ENCODE data around the gene GMCL2.
"Not testable (repeated sequence)": the region's sequence is repeated elsewhere in the genome, so short reads cannot be mapped to it uniquely, and the experiment has no call there.

Gene GMCL2

DNA sequence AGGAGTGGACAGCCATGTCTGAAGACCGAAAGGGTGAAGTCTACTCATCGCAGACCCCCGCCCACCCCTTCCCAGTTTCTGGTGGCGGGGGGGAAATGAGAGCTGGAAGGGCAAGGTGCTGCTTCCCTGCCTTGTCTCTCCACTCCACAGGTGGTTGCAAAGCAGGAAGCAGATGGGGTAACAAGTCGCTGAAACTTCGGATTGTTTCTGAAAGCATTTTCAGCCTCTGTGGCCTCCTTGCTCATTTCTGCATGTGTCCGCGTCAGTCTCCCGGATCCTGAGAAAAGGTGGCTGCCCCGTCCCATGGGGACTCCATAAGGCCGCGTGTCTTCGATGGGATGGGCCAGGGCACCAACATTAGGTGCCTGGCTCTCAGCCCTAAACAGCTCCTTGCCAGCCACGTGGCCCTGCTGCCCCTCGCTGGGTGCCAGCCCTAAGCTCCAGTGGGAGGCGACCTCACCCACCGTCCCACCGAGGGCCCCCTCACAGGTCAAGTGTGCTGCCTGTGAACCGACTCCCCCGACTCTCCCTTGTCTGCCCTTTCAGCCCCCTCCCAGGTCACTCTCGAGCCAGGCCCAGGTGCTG is 44.5 kb upstream of the GMCL2 start:
- Histone ChIP-seq H3K27me3 (no peaks in the 10 kb centered on the region), H3K4me1 (peaks cover 52% of the 10 kb centered on the region), H3K36me3 (peaks cover 47% of the 10 kb centered on the region), H3K27ac (peak overlapping the region; percentile 95), H3K9ac (peak overlapping the region; percentile 93), H3K4me3 (peak overlapping the region; percentile 94), H3K9me3 (no peaks in the 10 kb centered on the region), H4K20me1 (peaks cover 53% of the 10 kb centered on the region), H3K4me2 (peak overlapping the region; percentile 99)
- no peak for TF ChIP-seq Cebpa-rat (IDR thresholded peaks at IDR 0.05)

DNA sequence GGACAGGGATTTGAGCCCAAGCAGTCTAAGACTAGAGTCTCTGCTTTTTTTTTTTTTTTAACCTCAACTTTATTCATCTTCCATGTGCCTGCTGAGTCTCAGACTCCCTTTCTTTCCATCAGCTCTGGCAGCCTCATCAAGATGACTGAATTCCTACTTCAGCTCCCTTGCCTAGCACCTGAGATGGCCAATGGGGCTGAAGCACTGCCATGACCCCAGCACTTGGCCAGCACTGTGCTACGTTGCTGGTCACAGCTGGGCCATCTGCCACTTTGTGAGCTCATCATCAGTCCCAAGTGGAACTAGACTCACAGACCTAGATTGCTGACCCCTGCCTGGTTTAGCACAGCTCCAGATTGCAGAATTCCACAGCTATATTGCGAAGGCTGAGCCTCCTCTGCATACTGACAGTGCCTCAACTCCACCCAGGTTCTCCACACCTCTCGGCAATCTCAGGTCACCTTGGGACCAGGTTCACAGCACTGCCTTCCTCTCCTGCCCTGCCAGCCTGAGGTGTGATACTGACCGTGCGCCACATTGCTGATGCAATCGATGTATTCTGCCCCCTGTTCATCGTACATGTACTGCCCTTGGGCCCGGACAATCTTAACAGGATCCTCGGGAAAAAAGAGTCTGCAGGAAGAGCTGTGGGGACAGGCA is 43.8 kb upstream of the GMCL2 start:
- Histone ChIP-seq H3K4me1 (peaks cover 46% of the 10 kb centered on the region), H3K27ac (peak overlapping the region; percentile 95), H3K36me3 (peaks cover 53% of the 10 kb centered on the region), H3K9ac (peak overlapping the region; percentile 93), H3K4me3 (peak overlapping the region; percentile 94), H3K9me3 (no peaks in the 10 kb centered on the region), H3K27me3 (no peaks in the 10 kb centered on the region), H3K4me2 (peak overlapping the region; percentile 99), H4K20me1 (peaks cover 53% of the 10 kb centered on the region)
- TF ChIP-seq Cebpa-rat (IDR thresholded peaks at IDR 0.05) = no peak

DNA sequence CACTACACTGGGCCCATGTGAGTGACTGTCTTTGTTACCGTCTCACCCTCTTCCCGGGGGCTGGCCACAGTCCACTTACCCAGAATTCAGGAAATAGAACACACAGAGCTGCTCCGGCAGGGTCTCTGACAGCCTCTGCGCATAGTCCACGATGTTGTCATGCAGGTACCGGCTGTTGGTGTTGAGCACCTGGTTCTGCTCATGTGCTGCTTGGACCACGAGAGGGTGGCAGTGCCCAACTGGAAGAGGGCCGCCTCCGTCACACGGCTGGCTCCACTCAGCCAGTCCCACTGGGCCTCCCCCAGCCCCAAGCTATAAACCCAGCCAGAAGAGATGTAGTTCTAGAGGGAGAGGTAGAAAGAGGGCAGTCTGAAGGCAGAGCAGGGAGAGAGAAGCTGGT is 42.7 kb upstream of the GMCL2 start:
- Histone ChIP-seq H4K20me1 (peaks cover 63% of the 10 kb centered on the region), H3K4me2 (no peak overlapping the region), H3K27me3 (no peaks in the 10 kb centered on the region), H3K9me3 (no peaks in the 10 kb centered on the region), H3K9ac (no peak overlapping the region), H3K27ac (no peak overlapping the region), H3K4me3 (no peak overlapping the region), H3K4me1 (peaks cover 39% of the 10 kb centered on the region), H3K36me3 (peaks cover 64% of the 10 kb centered on the region)
- no peak for TF ChIP-seq Cebpa-rat (IDR thresholded peaks at IDR 0.05)

DNA sequence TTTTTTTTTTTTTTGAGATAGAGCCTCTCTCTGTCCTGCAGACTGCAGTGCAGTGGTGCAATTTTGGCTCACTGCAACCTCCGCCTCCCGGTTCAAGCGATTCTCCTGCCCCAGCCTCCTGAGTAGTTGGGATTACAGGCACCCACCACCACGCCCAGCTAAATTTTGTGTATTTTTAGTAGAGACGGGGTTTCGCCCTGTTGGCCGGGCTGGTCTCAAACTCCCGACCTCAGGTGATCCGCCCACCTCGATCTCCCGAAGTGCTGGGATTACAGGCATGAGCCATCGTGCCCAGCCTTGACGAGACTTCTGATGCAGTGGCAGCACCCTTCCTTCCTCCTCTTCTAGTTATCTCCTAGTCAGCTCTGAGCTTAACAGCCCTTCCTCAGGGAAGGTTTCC is 41.9 kb upstream of the GMCL2 start:
- not testable (repeated sequence) for H3K27ac ChIP-seq, H3K4me3 ChIP-seq, H3K9ac ChIP-seq, H3K4me2 ChIP-seq, H3K9me3 ChIP-seq, H3K27me3 ChIP-seq
- Histone ChIP-seq H3K36me3 (peaks cover 72% of the 10 kb centered on the region), H3K4me1 (peaks cover 31% of the 10 kb centered on the region), H4K20me1 (peaks cover 70% of the 10 kb centered on the region)

DNA sequence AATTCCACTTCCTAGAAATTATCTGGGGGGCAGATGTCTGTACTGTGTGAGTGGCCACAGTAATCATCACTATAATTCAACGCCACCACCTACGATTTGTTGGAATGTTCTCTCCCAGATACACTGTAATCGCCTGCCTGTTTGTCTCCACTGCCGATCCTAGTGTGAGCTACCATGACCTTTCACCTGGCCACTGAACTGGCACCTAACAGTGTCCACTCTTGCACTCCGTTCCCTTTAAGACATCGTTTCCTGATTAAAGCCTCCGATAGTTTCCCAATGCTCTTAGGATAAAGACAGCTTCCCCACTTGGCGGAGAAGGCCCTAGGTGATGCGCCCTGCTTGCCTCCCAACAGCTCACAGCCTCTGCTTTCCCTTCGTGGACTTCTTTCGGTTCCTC is 41.4 kb upstream of the GMCL2 start:
- Histone ChIP-seq H3K4me2 (no peak overlapping the region), H3K9ac (no peak overlapping the region), H3K4me1 (peaks cover 29% of the 10 kb centered on the region), H3K4me3 (no peak overlapping the region), H3K27ac (no peak overlapping the region), H4K20me1 (peaks cover 75% of the 10 kb centered on the region), H3K27me3 (no peaks in the 10 kb centered on the region), H3K36me3 (peaks cover 77% of the 10 kb centered on the region), H3K9me3 (no peaks in the 10 kb centered on the region)
- TF ChIP-seq Cebpa-rat (IDR thresholded peaks at IDR 0.05) = no peak

DNA sequence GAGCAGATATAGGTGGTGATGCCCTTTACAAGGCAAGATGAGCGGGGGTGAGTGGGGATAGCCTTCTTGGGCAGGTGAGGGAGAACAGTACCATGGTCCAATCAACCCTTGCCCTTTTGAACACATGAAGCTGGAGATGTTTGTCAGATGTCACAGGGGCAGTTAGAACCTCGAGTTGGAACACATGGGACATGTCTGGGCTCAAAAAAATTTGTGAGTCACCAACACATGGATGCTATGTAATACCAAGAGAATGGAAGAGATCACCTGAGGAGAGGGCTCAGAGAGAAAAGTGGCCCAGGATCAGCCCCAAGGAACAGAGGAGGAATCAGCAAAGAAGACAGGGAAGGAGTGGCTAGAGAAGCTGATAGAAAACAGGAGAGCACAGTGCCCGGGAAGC is 40.8 kb upstream of the GMCL2 start:
- no peak overlapping the region for H3K27ac ChIP-seq
- H3K9ac ChIP-seq = no peak overlapping the region
- TF ChIP-seq Cebpa-rat (IDR thresholded peaks at IDR 0.05) = no peak
- no peak overlapping the region for H3K4me3 ChIP-seq
- no peaks in the 10 kb centered on the region for H3K9me3 ChIP-seq
- H3K4me2 ChIP-seq = no peak overlapping the region
- peaks cover 24% of the 10 kb centered on the region for H3K4me1 ChIP-seq
- peaks cover 84% of the 10 kb centered on the region for H3K36me3 ChIP-seq
- peaks cover 82% of the 10 kb centered on the region for H4K20me1 ChIP-seq
- no peaks in the 10 kb centered on the region for H3K27me3 ChIP-seq

DNA sequence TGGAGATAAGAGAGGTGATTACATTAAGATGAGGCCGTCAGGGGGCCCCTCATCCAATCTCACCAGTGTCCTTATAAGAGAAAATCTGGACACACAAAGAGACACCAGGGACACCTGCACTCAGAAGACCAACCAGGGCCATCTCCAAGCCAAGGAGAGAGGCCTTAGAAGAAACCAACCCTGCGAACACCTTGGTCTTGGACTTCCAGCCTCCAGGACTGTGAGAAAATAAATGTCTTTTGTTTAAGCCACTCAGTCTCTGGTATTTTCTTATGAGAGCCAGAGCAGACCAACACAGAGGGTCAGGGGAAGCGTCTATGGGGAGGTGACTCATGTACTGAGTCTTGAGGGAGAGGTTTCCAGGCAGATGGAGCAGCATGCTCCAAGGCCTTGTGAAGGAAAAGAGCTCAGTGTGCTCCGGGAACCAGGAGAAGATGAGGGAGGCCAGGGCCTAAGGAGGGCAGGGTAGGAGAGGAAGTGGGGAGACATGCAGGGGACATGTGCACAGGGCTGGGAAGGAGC is 40.0 kb upstream of the GMCL2 start:
- H3K9ac ChIP-seq = no peak overlapping the region
- H3K4me3 ChIP-seq = no peak overlapping the region
- H3K36me3 ChIP-seq = peaks cover 91% of the 10 kb centered on the region

DNA sequence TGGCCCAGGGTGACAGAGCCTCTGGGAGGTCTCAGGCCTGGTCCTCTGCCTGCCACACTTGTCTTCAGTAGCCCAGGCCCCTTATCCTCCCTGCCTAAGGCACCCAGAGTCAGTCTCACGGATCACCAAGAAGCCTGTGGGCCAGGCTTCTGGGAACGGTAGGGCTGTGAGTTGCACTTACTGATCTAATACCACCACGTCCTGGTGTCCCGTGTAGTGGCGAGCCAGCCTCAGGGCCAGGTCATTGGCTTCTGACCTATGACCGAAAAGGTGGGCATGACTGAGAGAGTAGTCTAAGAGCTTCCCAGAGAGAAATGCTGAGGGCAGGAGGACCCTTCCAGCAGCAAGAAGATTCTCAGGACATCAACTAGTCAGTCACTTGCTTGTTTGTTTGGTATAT is 38.0 kb upstream of the GMCL2 start:
- Histone ChIP-seq H3K9me3 (no peaks in the 10 kb centered on the region), H3K27me3 (no peaks in the 10 kb centered on the region), H3K9ac (no peak overlapping the region), H3K4me3 (no peak overlapping the region), H3K27ac (no peak overlapping the region), H3K4me1 (peaks cover 3% of the 10 kb centered on the region), H4K20me1 (peaks cover 90% of the 10 kb centered on the region), H3K4me2 (no peak overlapping the region), H3K36me3 (peaks cover 100% of the 10 kb centered on the region)
- no peak for TF ChIP-seq Cebpa-rat (IDR thresholded peaks at IDR 0.05)

More for the DNA sequence above, 40.0 kb upstream of the GMCL2 start:
- no peaks in the 10 kb centered on the region for H3K27me3 ChIP-seq
- H3K9me3 ChIP-seq = no peaks in the 10 kb centered on the region
- TF ChIP-seq Cebpa-rat (IDR thresholded peaks at IDR 0.05) = no peak
- H3K4me1 ChIP-seq = peaks cover 20% of the 10 kb centered on the region
- H4K20me1 ChIP-seq = peaks cover 89% of the 10 kb centered on the region
- no peak overlapping the region for H3K27ac ChIP-seq
- H3K4me2 ChIP-seq = no peak overlapping the region

DNA sequence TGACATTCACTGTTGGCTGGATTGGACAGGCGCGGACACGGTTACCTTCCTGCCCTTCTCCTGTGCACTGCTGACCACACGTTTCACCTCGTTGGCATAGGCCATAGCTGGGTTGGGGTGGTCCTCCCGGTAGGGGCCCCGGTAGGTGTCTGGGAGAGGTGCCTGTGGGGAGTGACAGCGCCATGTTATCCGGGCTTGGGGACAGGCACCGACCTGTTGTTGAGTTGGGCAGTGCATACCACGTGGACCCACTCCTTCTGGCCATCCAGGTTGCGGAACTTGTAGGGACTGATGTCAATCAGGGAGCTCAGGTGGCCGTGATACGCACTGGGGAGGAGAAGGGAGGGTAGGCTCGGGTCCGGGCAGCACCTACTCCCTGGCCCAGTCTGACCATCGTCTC is 37.2 kb upstream of the GMCL2 start:
- Histone ChIP-seq H3K9me3 (no peaks in the 10 kb centered on the region), H4K20me1 (peaks cover 90% of the 10 kb centered on the region), H3K27ac (no peak overlapping the region), H3K4me2 (no peak overlapping the region), H3K4me3 (no peak overlapping the region), H3K9ac (no peak overlapping the region), H3K27me3 (no peaks in the 10 kb centered on the region), H3K4me1 (no peaks in the 10 kb centered on the region), H3K36me3 (peaks cover 100% of the 10 kb centered on the region)
- no peak for TF ChIP-seq Cebpa-rat (IDR thresholded peaks at IDR 0.05)

DNA sequence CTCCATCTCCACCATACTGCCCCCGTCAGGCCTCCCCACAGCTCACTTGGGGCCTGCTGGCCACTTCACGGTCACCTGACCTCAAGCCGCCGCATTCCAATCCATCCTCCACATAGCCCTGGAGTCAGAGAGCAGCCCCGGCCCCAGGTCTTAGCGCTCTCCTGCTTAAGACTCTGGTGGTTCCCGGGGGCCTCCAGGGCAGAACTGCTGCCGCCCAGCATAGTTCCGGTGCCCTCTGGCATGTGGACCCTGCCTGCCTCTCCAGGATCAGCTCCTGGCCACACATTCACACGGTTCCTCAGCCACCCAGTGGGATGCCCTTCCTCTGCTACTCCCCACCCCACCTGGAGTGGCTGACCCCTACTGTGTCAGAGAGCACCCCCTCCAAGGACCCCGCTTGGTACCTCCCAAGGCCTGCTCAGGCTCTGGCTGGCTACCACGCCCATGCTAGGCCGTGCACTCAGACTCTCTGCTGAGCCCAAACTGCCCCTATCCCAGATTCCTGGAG is 36.7 kb upstream of the GMCL2 start:
- H4K20me1 ChIP-seq = peaks cover 87% of the 10 kb centered on the region
- H3K9me3 ChIP-seq = no peaks in the 10 kb centered on the region
- H3K4me2 ChIP-seq = no peak overlapping the region
- H3K4me1 ChIP-seq = no peaks in the 10 kb centered on the region
- no peak overlapping the region for H3K4me3 ChIP-seq
- TF ChIP-seq Cebpa-rat (IDR thresholded peaks at IDR 0.05) = no peak
- no peaks in the 10 kb centered on the region for H3K27me3 ChIP-seq
- H3K27ac ChIP-seq = no peak overlapping the region
- peaks cover 97% of the 10 kb centered on the region for H3K36me3 ChIP-seq
- H3K9ac ChIP-seq = no peak overlapping the region
